Measurements from ENCODE around the gene ACADVL. TPM values are rescaled to one million over a fixed set of nuclear protein-coding genes. Genes with fewer than 3 reads are reported as not detected.

Gene ACADVL
- total and polyA plus RNA-seq, 9 donors: 277 to 638 (median 374) TPM

GRCh38 chr17:7252176-7253043 is 32.7 kb downstream of the ACADVL start, which contains the start of gene ELP5:
TSS of gene ELP5 (plus strand) at chr17:7252215. CDS start at chr17:7252551, 336 bp downstream.
- peak within 1 kb of the TSS; percentile 82 to 98 for H3K27ac ChIP-seq
- no peaks in the 10 kb centered on the region for H3K9me3 ChIP-seq
- H3K4me1 ChIP-seq (ENCODE audit: insufficient read depth): peaks cover 9% of the 10 kb centered on the region
- peak within 1 kb of the TSS; percentile 96 for H3K4me3 ChIP-seq
- no peaks in the 10 kb centered on the region for H3K27me3 ChIP-seq
- no peaks in the 10 kb centered on the region for H3K36me3 ChIP-seq
- peak; percentile 95 to 97 (median 96) for DNase-seq
- intact Hi-C loops (cut with DNase I): no loop called here
- peak in 1 of 3 donors; percentile 55 for TF ChIP-seq CTCF (IDR thresholded peaks at IDR 0.05)
- no peak for TF ChIP-seq EP300 (IDR thresholded peaks at IDR 0.05)
- peak; percentile 51 for TF ChIP-seq POLR2A (IDR thresholded peaks at IDR 0.05)
- 1% methylated on average over 54 to 55 of the region's 55 CpGs for WGBS, 3 donors

- TF ChIP-seq POLR2A (IDR thresholded peaks at IDR 0.05): no peak
- no peak for TF ChIP-seq EP300 (IDR thresholded peaks at IDR 0.05)
- no peak for TF ChIP-seq CTCF (IDR thresholded peaks at IDR 0.05)
- intact Hi-C loops (cut with DNase I): no loop called here
- Histone ChIP-seq H3K27ac (peak overlapping the region in 1 of 2 donors; percentile 98), H3K27me3 (no peaks in the 10 kb centered on the region), H3K4me3 (no peak overlapping the region), H3K36me3 (no peaks in the 10 kb centered on the region), H3K4me1 (ENCODE audit: insufficient read depth) (peaks cover 9% of the 10 kb centered on the region), H3K9me3 (no peaks in the 10 kb centered on the region)
- WGBS, 3 donors: 68 to 75% (median 69%) methylated on average over 5 of the region's 5 CpGs
- no peak for DNase-seq
Observed at GRCh38 chr17:7253082-7253481, 33.3 kb downstream of the ACADVL start.

DNA sequence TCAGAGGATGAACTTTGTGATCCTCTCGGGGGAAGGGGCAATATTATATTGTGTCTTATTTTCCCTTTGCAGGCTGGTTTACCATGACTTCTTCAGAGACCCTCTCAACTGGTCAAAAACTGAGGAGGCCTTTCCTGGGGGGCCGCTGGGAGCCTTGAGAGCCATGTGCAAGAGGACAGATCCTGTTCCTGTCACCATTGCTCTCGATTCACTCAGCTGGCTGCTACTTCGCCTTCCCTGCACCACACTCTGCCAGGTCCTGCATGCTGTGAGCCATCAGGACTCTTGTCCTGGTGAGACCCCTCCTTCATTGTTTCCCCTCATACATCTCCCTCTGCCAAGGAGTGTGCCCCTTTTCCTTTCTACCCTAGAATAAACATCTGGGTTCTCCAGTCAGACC is 34.8 kb downstream of the ACADVL start:
- Histone ChIP-seq H3K27me3 (no peaks in the 10 kb centered on the region), H3K4me3 (no peak overlapping the region), H3K27ac (no peak overlapping the region), H3K4me1 (ENCODE audit: insufficient read depth) (peaks cover 7% of the 10 kb centered on the region), H3K36me3 (no peaks in the 10 kb centered on the region), H3K9me3 (no peaks in the 10 kb centered on the region)
- intact Hi-C loops (cut with DNase I): no loop called here
- DNase-seq: no peak
- no peak for TF ChIP-seq CTCF (IDR thresholded peaks at IDR 0.05)
- TF ChIP-seq POLR2A (IDR thresholded peaks at IDR 0.05): no peak
- WGBS, 3 donors: 87 to 91% (median 88%) methylated on average over 4 of the region's 4 CpGs

DNA sequence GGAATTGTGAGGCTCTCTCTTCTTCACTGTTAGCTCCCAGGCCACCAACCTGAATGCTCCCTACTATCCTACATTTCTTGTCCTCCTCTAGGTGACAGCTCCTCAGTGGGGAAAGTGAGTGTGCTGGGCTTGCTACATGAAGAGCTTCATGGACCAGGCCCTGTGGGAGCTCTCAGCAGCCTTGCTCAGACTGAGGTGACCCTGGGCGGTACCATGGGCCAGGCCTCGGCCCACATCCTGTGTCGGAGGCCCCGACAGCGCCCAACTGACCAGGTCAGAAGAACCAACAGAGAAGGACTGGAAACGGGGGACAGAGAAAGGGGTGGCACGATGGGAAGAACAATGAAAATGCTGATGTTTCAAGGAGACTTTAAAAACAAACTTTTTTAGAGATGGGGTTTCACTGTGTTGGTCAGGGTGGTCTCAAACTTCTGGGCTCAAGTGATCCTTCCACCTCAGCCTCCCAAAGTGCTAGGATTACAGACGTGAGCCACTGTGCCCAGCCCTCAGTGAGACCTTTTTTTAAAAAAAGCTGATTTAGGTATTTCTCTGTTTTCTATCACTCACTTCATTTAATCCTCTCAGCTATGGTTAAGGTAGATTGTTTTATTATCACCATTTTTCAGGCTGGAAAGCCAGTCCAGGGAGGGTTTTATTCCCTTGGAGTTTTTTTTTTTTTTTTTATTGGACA is 37.2 kb downstream of the ACADVL start:
- DNase-seq: no peak
- intact Hi-C loops (cut with DNase I): no loop called here
- TF ChIP-seq POLR2A (IDR thresholded peaks at IDR 0.05) (no peak), EP300 (IDR thresholded peaks at IDR 0.05) (no peak), CTCF (IDR thresholded peaks at IDR 0.05) (no peak)
- Histone ChIP-seq H3K36me3 (no peaks in the 10 kb centered on the region), H3K4me3 (no peak overlapping the region), H3K9me3 (no peaks in the 10 kb centered on the region), H3K27ac (no peak overlapping the region), H3K4me1 (ENCODE audit: insufficient read depth) (peaks cover 5% of the 10 kb centered on the region), H3K27me3 (no peaks in the 10 kb centered on the region)
- WGBS, 3 donors: 84 to 88% (median 84%) methylated on average over 8 of the region's 8 CpGs

Data from ovary (tissue), 9 donors.